ENCODE results near the gene MIOS.

- no peak for TF ChIP-seq CTCF (IDR thresholded peaks at IDR 0.05; ENCODE audit: low read length)
- no peak for TF ChIP-seq EZH2 (IDR thresholded peaks at IDR 0.05; ENCODE audit: borderline replicate concordance, low read length)
Measured at GRCh38 chr7:7537711-7538110, 29.0 kb upstream of the MIOS start.
